Naive B cell (primary cell): Measurements from ENCODE around the gene ARHGAP10. TPM values are rescaled to one million over a fixed set of nuclear protein-coding genes. Genes with fewer than 3 reads are reported as not detected.

Experiments
- ATAC-seq, 2 donors: fragments of 150-1000 bp; cut with Tn5 transposase; 2 replicates each; pipeline ENCODE4 v1.10.0; 2021; ENCODE audit warnings: low read depth in 2 of 2, mild to moderate bottlenecking in 2 of 2, moderate library complexity in 2 of 2
- DNase-seq: peaks from one replicate; pipeline ENCODE4 v3.0.0; 2022
- H3K27ac Mint-ChIP-seq, 6 donors: one replicate each; pipeline ENCODE4 v1.8.0; 2020 to 2022; ENCODE audit warnings: mild to moderate bottlenecking in 6 of 6, mixed read lengths in 6 of 6, moderate library complexity in 5 of 6, inconsistent platforms in 2 of 6
- H3K27me3 Mint-ChIP-seq, 3 donors: one replicate each; pipeline ENCODE4 v1.8.0; 2021 to 2022; ENCODE audit warnings: mixed read lengths in 3 of 3, mild to moderate bottlenecking in 1 of 3
- H3K36me3 Mint-ChIP-seq, 2 donors: one replicate each; pipeline ENCODE4 v1.8.0; 2020 to 2022; ENCODE audit warnings: mixed read lengths in 2 of 2, inconsistent platforms in 1 of 2, mild to moderate bottlenecking in 1 of 2
- H3K4me1 Mint-ChIP-seq, 3 donors: one replicate each; pipeline ENCODE4 v1.8.0; 2020 to 2022; ENCODE audit warnings: mixed read lengths in 3 of 3, inconsistent platforms in 1 of 3, mild to moderate bottlenecking in 1 of 3, moderate library complexity in 1 of 3
- H3K4me3 Mint-ChIP-seq, 8 donors: one replicate each; pipeline ENCODE4 v1.8.0; 2020 to 2022; ENCODE audit warnings: mild to moderate bottlenecking in 8 of 8, mixed read lengths in 8 of 8, moderate library complexity in 8 of 8, inconsistent platforms in 2 of 8
- H3K9me3 Mint-ChIP-seq, 7 donors: one replicate each; pipeline ENCODE4 v1.8.0; 2020 to 2022; ENCODE audit warnings: mixed read lengths in 7 of 7, mild to moderate bottlenecking in 5 of 7, inconsistent platforms in 2 of 7, moderate library complexity in 1 of 7
- polyA plus RNA-seq, 6 donors: library from polyadenylated mRNA; unstranded; fragments of 300-500 nt; fragmentation: Illumina TruSeq; gene quantifications; one replicate each; pipeline ENCODE4 v1.2.3, GENCODE V29; 2021; ENCODE audit warnings: low read depth in 6 of 6

Gene ARHGAP10
- polyA plus RNA-seq, 6 donors from 2014 or later: 0.26 TPM; not detected in 5

- ATAC-seq: peak in 1 of 2 donors; percentile 18
- Mint-ChIP-seq H3K9me3 (no peaks in the 10 kb centered on the region), H3K27ac (peak overlapping the region in 1 of 6 donors; percentile 57), H3K27me3 (peaks cover 0 to 6% (median 0%) of the 10 kb centered on the region in 3 donors), H3K4me1 (peaks cover 9 to 13% (median 13%) of the 10 kb centered on the region in 3 donors), H3K36me3 (no peaks in the 10 kb centered on the region), H3K4me3 (peak overlapping the region in 4 of 8 donors; percentile 22 to 66 (median 50))
- no peak for DNase-seq
Observed at GRCh38 chr4:148044912-148045352, 313.0 kb downstream of the ARHGAP10 start.

DNA sequence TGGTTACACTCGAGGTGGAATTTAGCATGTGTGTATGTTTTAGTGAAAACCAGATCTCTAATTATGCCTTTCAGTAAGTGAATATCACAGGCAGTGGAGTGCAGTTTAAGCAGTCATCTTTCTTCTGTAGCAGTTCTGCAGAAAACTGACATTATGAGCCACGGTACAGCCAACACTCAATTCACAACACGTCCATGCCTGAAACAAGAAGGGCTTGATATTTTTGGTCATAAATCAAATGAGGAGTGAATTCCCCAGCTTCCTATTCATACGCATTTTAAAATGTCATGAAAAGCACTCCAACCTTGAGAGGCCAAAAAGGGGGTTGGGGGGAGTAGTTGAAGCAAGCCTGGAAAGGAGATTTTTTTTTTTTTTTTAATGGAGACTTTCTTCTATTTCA lies 316.7 kb downstream of the ARHGAP10 start:
- Mint-ChIP-seq H3K9me3 (no peaks in the 10 kb centered on the region), H3K36me3 (no peaks in the 10 kb centered on the region), H3K27me3 (peaks cover 6 to 12% (median 7%) of the 10 kb centered on the region in 3 donors), H3K4me1 (peaks cover 11 to 15% (median 13%) of the 10 kb centered on the region in 3 donors), H3K4me3 (no peak overlapping the region), H3K27ac (peak overlapping the region in 1 of 6 donors; percentile 40)
- ATAC-seq: no peak
- no peak for DNase-seq

DNA sequence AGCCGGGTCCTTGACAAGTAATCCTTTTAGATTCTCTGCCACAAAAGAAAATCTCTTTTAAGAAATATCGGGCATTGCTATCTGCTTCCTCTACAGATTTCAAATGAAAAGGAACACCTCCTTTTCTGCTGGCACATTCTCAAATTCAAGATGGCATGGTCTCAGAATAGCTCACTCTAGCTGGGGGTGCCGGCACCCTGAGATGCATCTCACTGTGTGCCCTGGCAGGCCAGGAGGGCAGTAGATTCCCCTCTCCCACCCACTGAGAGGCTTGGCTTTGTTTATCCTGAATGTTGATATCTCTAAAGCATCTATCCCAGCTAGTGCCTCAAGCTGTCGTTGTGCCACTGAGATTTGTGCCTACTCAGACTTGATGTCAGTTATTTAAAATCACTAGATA lies 319.5 kb downstream of the ARHGAP10 start:
- Mint-ChIP-seq H3K4me3 (no peak overlapping the region), H3K27me3 (peaks cover 6 to 12% (median 7%) of the 10 kb centered on the region in 3 donors), H3K27ac (no peak overlapping the region), H3K9me3 (no peaks in the 10 kb centered on the region), H3K4me1 (peaks cover 4 to 11% (median 5%) of the 10 kb centered on the region in 3 donors), H3K36me3 (no peaks in the 10 kb centered on the region)
- DNase-seq: no peak
- ATAC-seq: no peak

DNA sequence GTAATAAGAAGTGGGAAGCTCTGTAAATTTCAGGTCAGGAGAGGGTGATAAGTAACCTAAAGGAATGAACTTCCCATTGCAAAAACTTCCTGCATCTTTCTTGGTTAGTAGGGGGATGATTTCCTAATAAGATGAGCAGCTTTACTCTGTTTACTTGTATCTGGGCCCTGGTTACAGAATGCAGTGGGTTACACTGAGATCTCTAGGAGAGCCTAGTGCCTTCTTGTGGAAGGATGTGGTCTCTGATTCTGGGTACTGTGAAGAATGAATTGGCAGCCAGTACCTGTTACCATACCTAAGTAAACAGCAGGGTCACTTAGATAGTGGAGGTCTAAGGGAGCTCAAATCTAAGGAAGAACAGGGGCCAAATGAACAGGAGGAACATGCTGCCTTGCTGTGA lies 320.6 kb downstream of the ARHGAP10 start:
- Mint-ChIP-seq H3K9me3 (no peaks in the 10 kb centered on the region), H3K4me1 (peaks cover 13 to 22% (median 15%) of the 10 kb centered on the region in 3 donors), H3K36me3 (no peaks in the 10 kb centered on the region), H3K27ac (no peak overlapping the region), H3K27me3 (peaks cover 6 to 12% (median 7%) of the 10 kb centered on the region in 3 donors), H3K4me3 (no peak overlapping the region)
- no peak for ATAC-seq
- no peak for DNase-seq

- peaks cover 23 to 28% (median 24%) of the 10 kb centered on the region in 3 donors for H3K4me1 Mint-ChIP-seq
- no peak overlapping the region for H3K4me3 Mint-ChIP-seq
- H3K36me3 Mint-ChIP-seq: no peaks in the 10 kb centered on the region
- ATAC-seq (no peak), DNase-seq (no peak)
- no peaks in the 10 kb centered on the region for H3K9me3 Mint-ChIP-seq
- no peak overlapping the region for H3K27ac Mint-ChIP-seq
- H3K27me3 Mint-ChIP-seq: peaks cover under 1 to 12% (median 7%) of the 10 kb centered on the region in 3 donors
Observed at GRCh38 chr4:148053298-148054003, 321.6 kb downstream of the ARHGAP10 start.

GRCh38 chr4:148054275-148054674 lies 322.4 kb downstream of the ARHGAP10 start:
- H3K4me1 Mint-ChIP-seq: peaks cover 30 to 33% (median 32%) of the 10 kb centered on the region in 3 donors
- DNase-seq (no peak), ATAC-seq (no peak)
- H3K27me3 Mint-ChIP-seq: peaks cover 0 to 12% (median 7%) of the 10 kb centered on the region in 3 donors
- H3K4me3 Mint-ChIP-seq: no peak overlapping the region
- no peaks in the 10 kb centered on the region for H3K36me3 Mint-ChIP-seq
- no peaks in the 10 kb centered on the region for H3K9me3 Mint-ChIP-seq
- no peak overlapping the region for H3K27ac Mint-ChIP-seq

- ATAC-seq (no peak), DNase-seq (no peak)
- no peaks in the 10 kb centered on the region for H3K36me3 Mint-ChIP-seq
- H3K4me1 Mint-ChIP-seq: peaks cover 39 to 44% (median 42%) of the 10 kb centered on the region in 3 donors
- H3K27ac Mint-ChIP-seq: peak overlapping the region in 1 of 6 donors; percentile 24
- H3K27me3 Mint-ChIP-seq: peaks cover 0 to 12% (median 6%) of the 10 kb centered on the region in 3 donors
- H3K4me3 Mint-ChIP-seq: no peak overlapping the region
- H3K9me3 Mint-ChIP-seq: no peaks in the 10 kb centered on the region
Observed at GRCh38 chr4:148055844-148056243, 324.0 kb downstream of the ARHGAP10 start.

- H3K27ac Mint-ChIP-seq: peak overlapping the region in 1 of 6 donors; percentile 34
Observed at GRCh38 chr4:148056879-148057278, 325.0 kb downstream of the ARHGAP10 start.

GRCh38 chr4:148057516-148057915 lies 325.6 kb downstream of the ARHGAP10 start:
- Mint-ChIP-seq H3K36me3 (no peaks in the 10 kb centered on the region), H3K9me3 (no peaks in the 10 kb centered on the region), H3K27ac (peak overlapping the region in 2 of 6 donors; percentile 31 to 73), H3K27me3 (peaks cover 0 to 5% (median 2%) of the 10 kb centered on the region in 3 donors), H3K4me3 (peak overlapping the region in 4 of 8 donors; percentile 1 to 47 (median 2)), H3K4me1 (peaks cover 47 to 54% (median 50%) of the 10 kb centered on the region in 3 donors)
- DNase-seq (peak; percentile 33), ATAC-seq (peak; percentile 31 to 55)

More at GRCh38 chr4:148056879-148057278, 325.0 kb downstream of the ARHGAP10 start:
- ATAC-seq: peak; percentile 86 to 87
- DNase-seq: peak; percentile 77
- Mint-ChIP-seq H3K9me3 (no peaks in the 10 kb centered on the region), H3K4me3 (peak overlapping the region in 3 of 8 donors; percentile 1 to 56 (median 15)), H3K27me3 (peaks cover 0 to 8% (median 5%) of the 10 kb centered on the region in 3 donors), H3K36me3 (no peaks in the 10 kb centered on the region), H3K4me1 (peaks cover 45 to 51% (median 50%) of the 10 kb centered on the region in 3 donors)

- DNase-seq: no peak
- Mint-ChIP-seq H3K27ac (peak overlapping the region in 2 of 6 donors; percentile 31 to 73), H3K9me3 (no peaks in the 10 kb centered on the region), H3K27me3 (peaks cover 0 to 5% (median 0%) of the 10 kb centered on the region in 3 donors), H3K36me3 (no peaks in the 10 kb centered on the region), H3K4me3 (peak overlapping the region in 3 of 8 donors; percentile 2 to 47 (median 26)), H3K4me1 (peaks cover 47 to 54% (median 50%) of the 10 kb centered on the region in 3 donors)
- no peak for ATAC-seq
Observed at GRCh38 chr4:148057984-148058859, 326.3 kb downstream of the ARHGAP10 start.

GRCh38 chr4:148059617-148060180 lies 327.8 kb downstream of the ARHGAP10 start:
- Mint-ChIP-seq H3K4me1 (peaks cover 43 to 44% (median 43%) of the 10 kb centered on the region in 3 donors), H3K36me3 (no peaks in the 10 kb centered on the region), H3K27me3 (peaks cover 0 to 5% (median 0%) of the 10 kb centered on the region in 3 donors), H3K9me3 (no peaks in the 10 kb centered on the region), H3K27ac (peak overlapping the region in 3 of 6 donors; percentile 61 to 95 (median 69)), H3K4me3 (peak overlapping the region in 5 of 8 donors; percentile 25 to 77 (median 59))
- ATAC-seq (no peak), DNase-seq (no peak)

GRCh38 chr4:148060264-148061140 lies 328.6 kb downstream of the ARHGAP10 start:
- DNase-seq (peak; percentile 14), ATAC-seq (no peak)
- peaks cover 43 to 44% (median 43%) of the 10 kb centered on the region in 3 donors for H3K4me1 Mint-ChIP-seq
- peak overlapping the region in 4 of 6 donors; percentile 6 to 81 (median 40) for H3K27ac Mint-ChIP-seq
- peaks cover 0 to 5% (median 0%) of the 10 kb centered on the region in 3 donors for H3K27me3 Mint-ChIP-seq
- no peaks in the 10 kb centered on the region for H3K9me3 Mint-ChIP-seq
- H3K4me3 Mint-ChIP-seq: peak overlapping the region; percentile 46 to 91 (median 60)
- H3K36me3 Mint-ChIP-seq: no peaks in the 10 kb centered on the region
